Measurements from ENCODE around the gene SNRNP35.

- TF ChIP-seq CTCF (IDR thresholded peaks at IDR 0.05; ENCODE audit: insufficient read depth, low read depth, low read length) (no peak), EZH2 (IDR thresholded peaks at IDR 0.05; ENCODE audit: insufficient read depth, low read length) (no peak)
Observed at GRCh38 chr12:123450636-123451035, 7.3 kb upstream of the SNRNP35 start.

Data from astrocyte (in vitro differentiated cells and primary cell).